Large intestine (tissue), 3 donors: Measurements from ENCODE around the gene KRCC1. TPM values are rescaled to one million over a fixed set of nuclear protein-coding genes. Genes with fewer than 3 reads are reported as not detected.
A peak's percentile ranks its signal among the peaks of the same experiment; 100 is the strongest.
"Not testable (repeated sequence)": the region's sequence is repeated elsewhere in the genome, so short reads cannot be mapped to it uniquely, and the experiment has no call there.

ENCODE experiments used
- DNase-seq, 2 donors: peaks; one replicate each; pipeline versions ENCODE4 v3.0.0 to v3.0.0-alpha.2; 2013
- H3K27ac ChIP-seq: one replicate; pipeline ENCODE4 v1.5.1; 2013; ENCODE audit warnings: low read length
- H3K27me3 ChIP-seq: 2 replicates; pipeline ENCODE4 v1.6.1; 2013; ENCODE audit warnings: low read length; ENCODE audit not compliant: control insufficient read depth, insufficient read depth
- H3K36me3 ChIP-seq: 2 replicates; pipeline ENCODE4 v1.6.1; 2013; ENCODE audit warnings: low read length; ENCODE audit not compliant: control insufficient read depth, insufficient read depth
- H3K4me1 ChIP-seq: one replicate; pipeline ENCODE4 v1.6.1; 2013; ENCODE audit warnings: low read length; ENCODE audit not compliant: control insufficient read depth, insufficient read depth
- H3K4me3 ChIP-seq: one replicate; pipeline ENCODE4 v1.5.1; 2013; ENCODE audit warnings: low read length
- H3K9me3 ChIP-seq: one replicate; pipeline ENCODE4 v1.6.1; 2013; ENCODE audit warnings: mild to moderate bottlenecking, low read depth, low read length, moderate library complexity; ENCODE audit not compliant: control insufficient read depth
- WGBS: methylation state at CpG from one replicate; pipeline ENCODE4 v1.1.5; 2013; ENCODE audit warnings: low lambda C conversion rate; ENCODE audit not compliant: insufficient coverage; 5-methylcytosine and 5-hydroxymethylcytosine counted together
- polyA plus RNA-seq: library from polyadenylated mRNA; unstranded; fragments of 120-200 nt; gene quantifications from one replicate; pipeline ENCODE4 v1.2.1, GENCODE V29; 2013

The KRCC1 gene
- polyA plus RNA-seq, 1 donor, result 39.4 TPM

GRCh38 chr2:88024509-88024908 is 31.1 kb downstream of the KRCC1 start:
- WGBS, result no CpG with 5 or more reads among the region's 6 CpGs
- peaks cover 13% of the 10 kb centered on the region for H3K36me3 ChIP-seq

GRCh38 chr2:88022669-88022921 is 33.0 kb downstream of the KRCC1 start:
- H3K36me3 ChIP-seq, result no peaks in the 10 kb centered on the region
- peaks cover 5% of the 10 kb centered on the region for H3K9me3 ChIP-seq
- no peak overlapping the region for H3K27ac ChIP-seq
- DNase-seq, result no peak
- H3K4me1 ChIP-seq, result no peaks in the 10 kb centered on the region
- H3K4me3 ChIP-seq, result no peak overlapping the region
- H3K27me3 ChIP-seq, result no peaks in the 10 kb centered on the region
- WGBS, result no CpG with 5 or more reads among the region's 5 CpGs

More at GRCh38 chr2:88024509-88024908, 31.1 kb downstream of the KRCC1 start:
- Histone ChIP-seq H3K27me3 (no peaks in the 10 kb centered on the region), H3K9me3 (no peaks in the 10 kb centered on the region), H3K4me3 (no peak overlapping the region), H3K4me1 (no peaks in the 10 kb centered on the region), H3K27ac (no peak overlapping the region)
- DNase-seq, result no peak

GRCh38 chr2:88019985-88020384 is 35.6 kb downstream of the KRCC1 start:
- DNase-seq, result no peak
- Histone ChIP-seq H3K36me3 (no peaks in the 10 kb centered on the region), H3K4me3 (no peak overlapping the region), H3K4me1 (peaks cover 3% of the 10 kb centered on the region), H3K27ac (no peak overlapping the region), H3K27me3 (no peaks in the 10 kb centered on the region), H3K9me3 (peaks cover 5% of the 10 kb centered on the region)
- no CpG with 5 or more reads among the region's 3 CpGs for WGBS

GRCh38 chr2:88018909-88019308 is 36.7 kb downstream of the KRCC1 start:
- Histone ChIP-seq H3K27ac (no peak overlapping the region), H3K9me3 (peaks cover 5% of the 10 kb centered on the region), H3K4me3 (no peak overlapping the region), H3K36me3 (no peaks in the 10 kb centered on the region), H3K27me3 (no peaks in the 10 kb centered on the region), H3K4me1 (peaks cover 3% of the 10 kb centered on the region)
- DNase-seq, result no peak
- no CpG with 5 or more reads among the region's 6 CpGs for WGBS

- not testable (repeated sequence) for DNase-seq, H3K36me3 ChIP-seq, H3K4me3 ChIP-seq, H3K27ac ChIP-seq, H3K9me3 ChIP-seq, H3K4me1 ChIP-seq, H3K27me3 ChIP-seq
- no CpG with 5 or more reads among the region's 11 CpGs for WGBS
These were observed 37.3 kb downstream of the KRCC1 start for GRCh38 chr2:88018077-88018805.

- not testable (repeated sequence) for H3K4me1 ChIP-seq, H3K36me3 ChIP-seq, DNase-seq, H3K9me3 ChIP-seq, H3K4me3 ChIP-seq, H3K27me3 ChIP-seq, H3K27ac ChIP-seq
- no CpG with 5 or more reads among the region's 2 CpGs for WGBS
These were observed 37.9 kb downstream of the KRCC1 start for GRCh38 chr2:88017780-88018038.

GRCh38 chr2:88016960-88017779 is 38.4 kb downstream of the KRCC1 start:
- H3K27ac ChIP-seq, result peak overlapping the region; percentile 59
- DNase-seq, result no peak
- peaks cover 3% of the 10 kb centered on the region for H3K4me1 ChIP-seq
- whole genome bisulfite sequencing, result no CpG with 5 or more reads among the region's 46 CpGs
- peak overlapping the region; percentile 66 for H3K4me3 ChIP-seq
- no peaks in the 10 kb centered on the region for H3K36me3 ChIP-seq
- H3K27me3 ChIP-seq, result no peaks in the 10 kb centered on the region
- H3K9me3 ChIP-seq, result peaks cover 5% of the 10 kb centered on the region

- peak; percentile 73 to 91 for DNase-seq
- Histone ChIP-seq H3K27ac (peak within 1 kb of the TSS; percentile 59), H3K27me3 (no peaks in the 10 kb centered on the region), H3K9me3 (peaks cover 5% of the 10 kb centered on the region), H3K36me3 (no peaks in the 10 kb centered on the region), H3K4me3 (peak within 1 kb of the TSS; percentile 66), H3K4me1 (peaks cover 3% of the 10 kb centered on the region)
- 0% methylated on average over 3 of the region's 34 CpGs for WGBS
These were observed 39.3 kb downstream of the KRCC1 start, which contains the start of gene RNU2-63P for GRCh38 chr2:88016086-88016959. RNU2-63P (minus strand) TSS chr2:88016547.

- DNase-seq, result no peak
- Histone ChIP-seq H3K4me1 (no peaks in the 10 kb centered on the region), H3K27me3 (no peaks in the 10 kb centered on the region), H3K36me3 (no peaks in the 10 kb centered on the region), H3K4me3 (no peak overlapping the region), H3K9me3 (no peaks in the 10 kb centered on the region), H3K27ac (no peak overlapping the region)
- WGBS, result 80% methylated on average over 1 of the region's 1 CpG
These were observed 44.6 kb downstream of the KRCC1 start for GRCh38 chr2:88011011-88011410.

- Histone ChIP-seq H3K36me3 (no peaks in the 10 kb centered on the region), H3K4me3 (no peak overlapping the region), H3K9me3 (no peaks in the 10 kb centered on the region), H3K27ac (no peak overlapping the region), H3K27me3 (no peaks in the 10 kb centered on the region), H3K4me1 (no peaks in the 10 kb centered on the region)
- no peak for DNase-seq
- no CpG with 5 or more reads among the region's 1 CpG for WGBS
These were observed 45.4 kb downstream of the KRCC1 start for GRCh38 chr2:88010136-88010535.
